Cerebellar cortex (tissue), 1 donor: Measurements from ENCODE around the gene GTF3C4.

Experiments used
- DNase-seq: peaks from one replicate; pipeline ENCODE4 v3.0.0-alpha.2; 2015; ENCODE audit warnings: low spot score

Gene GTF3C4

GRCh38 chr9:132670457-132671391, at the start of gene GTF3C4:
GTF3C4 (plus strand) TSS chr9:132670464; CDS start chr9:132670599, 135 bp downstream.
- DNase-seq: no peak

GRCh38 chr9:132622159-132622558, 48.1 kb upstream of the GTF3C4 start:
- no peak for DNase-seq

GRCh38 chr9:132626285-132626684, 44.0 kb upstream of the GTF3C4 start:
- DNase-seq: no peak

GRCh38 chr9:132627106-132627505, 43.2 kb upstream of the GTF3C4 start:
- DNase-seq: no peak

- DNase-seq: no peak
Measured at GRCh38 chr9:132627594-132627993, 42.7 kb upstream of the GTF3C4 start.

GRCh38 chr9:132628746-132629145, 41.5 kb upstream of the GTF3C4 start:
- DNase-seq: no peak

- peak; percentile 62 for DNase-seq
Measured at GRCh38 chr9:132630116-132630515, 40.1 kb upstream of the GTF3C4 start.

- DNase-seq: no peak
Measured at GRCh38 chr9:132630811-132631210, 39.5 kb upstream of the GTF3C4 start.

GRCh38 chr9:132631280-132631679, 39.0 kb upstream of the GTF3C4 start:
- DNase-seq: no peak

GRCh38 chr9:132631685-132632084, 38.6 kb upstream of the GTF3C4 start:
- no peak for DNase-seq

- no peak for DNase-seq
Measured at GRCh38 chr9:132632413-132633129, 37.7 kb upstream of the GTF3C4 start.

- DNase-seq: no peak
Measured at GRCh38 chr9:132634327-132634726, 35.9 kb upstream of the GTF3C4 start.

- peak; percentile 92 for DNase-seq
Measured at GRCh38 chr9:132637351-132637750, 32.9 kb upstream of the GTF3C4 start.

GRCh38 chr9:132637801-132638200, 32.5 kb upstream of the GTF3C4 start:
- peak; percentile 87 for DNase-seq

- no peak for DNase-seq
Measured at GRCh38 chr9:132638240-132638639, 32.0 kb upstream of the GTF3C4 start.

- DNase-seq: peak; percentile 49
Measured at GRCh38 chr9:132639322-132639721, 30.9 kb upstream of the GTF3C4 start.

GRCh38 chr9:132641216-132641615, 29.0 kb upstream of the GTF3C4 start:
- no peak for DNase-seq

GRCh38 chr9:132644251-132644650, 26.0 kb upstream of the GTF3C4 start:
- no peak for DNase-seq

GRCh38 chr9:132645306-132645705, 25.0 kb upstream of the GTF3C4 start:
- peak; percentile 51 for DNase-seq

- DNase-seq: no peak
Measured at GRCh38 chr9:132645711-132646110, 24.6 kb upstream of the GTF3C4 start.

GRCh38 chr9:132646726-132647125, 23.5 kb upstream of the GTF3C4 start:
- no peak for DNase-seq

GRCh38 chr9:132647355-132647754, 22.9 kb upstream of the GTF3C4 start:
- DNase-seq: no peak

GRCh38 chr9:132647806-132648205, 22.5 kb upstream of the GTF3C4 start:
- no peak for DNase-seq
